SK-N-SH (cell line): ENCODE results near the gene FZD7.
A peak's percentile ranks its signal among the peaks of the same experiment; 100 is the strongest.

ENCODE experiments used
- CHD2 ChIP-seq: fragments of 150-350 bp; IDR thresholded peaks from 2 replicates; pipeline ENCODE4 v1.6.1; 2018; ENCODE audit warnings: low read length; ENCODE audit not compliant: partially characterized antibody
- EP300 ChIP-seq, 2 experiments: IDR thresholded peaks; 2 replicates each; pipeline versions ENCODE4 v1.4.0 to v1.6.1; 2012; ENCODE audit warnings: borderline replicate concordance in 1 of 2, low read depth in 1 of 2, low read length in 1 of 2
- FOSL2 ChIP-seq: IDR thresholded peaks from 2 replicates; pipeline ENCODE4 v1.4.0; 2012; ENCODE audit warnings: low read depth, mild to moderate bottlenecking, moderate library complexity, borderline replicate concordance
- NFIC ChIP-seq: IDR thresholded peaks from 2 replicates; pipeline ENCODE4 v1.4.0; 2012; ENCODE audit warnings: borderline replicate concordance
- NRF1 ChIP-seq: IDR thresholded peaks from 2 replicates; pipeline ENCODE4 v1.6.1; 2012; ENCODE audit warnings: low read depth, mild to moderate bottlenecking, low read length
- POLR2AphosphoS5 ChIP-seq: IDR thresholded peaks from 2 replicates; pipeline ENCODE4 v1.6.1; 2012; ENCODE audit warnings: low read depth, low read length
- RAD21 ChIP-seq: IDR thresholded peaks from 2 replicates; pipeline ENCODE4 v1.6.1; 2012; ENCODE audit warnings: mild to moderate bottlenecking, low read length
- SMC3 ChIP-seq: IDR thresholded peaks from 2 replicates; pipeline ENCODE4 v1.6.1; 2012; ENCODE audit warnings: low read depth, low read length, improper control_type of control experiment
- TAF1 ChIP-seq: IDR thresholded peaks from 2 replicates; pipeline ENCODE4 v1.6.1; 2012; ENCODE audit warnings: low read depth, mild to moderate bottlenecking, low read length, moderate library complexity, borderline replicate concordance
- TCF12 ChIP-seq: IDR thresholded peaks from 2 replicates; pipeline ENCODE4 v1.4.0; 2012
- YY1 ChIP-seq: IDR thresholded peaks from 2 replicates; pipeline ENCODE4 v1.4.0; 2012; ENCODE audit warnings: low read depth, mild to moderate bottlenecking
- TF ChIP-seq, protein P1 (sequence below): fragments of 200-600 bp; sonication (generic); IDR thresholded peaks from 2 replicates; pipeline ENCODE4 v1.6.1; 2017; ENCODE audit warnings: antibody characterized with exemption, mild to moderate bottlenecking, moderate library complexity
- TF ChIP-seq, protein P2 (sequence below): IDR thresholded peaks from 2 replicates; pipeline ENCODE4 v1.6.1; 2012; ENCODE audit warnings: mild to moderate bottlenecking, low read depth, low read length, moderate library complexity

DNA sequence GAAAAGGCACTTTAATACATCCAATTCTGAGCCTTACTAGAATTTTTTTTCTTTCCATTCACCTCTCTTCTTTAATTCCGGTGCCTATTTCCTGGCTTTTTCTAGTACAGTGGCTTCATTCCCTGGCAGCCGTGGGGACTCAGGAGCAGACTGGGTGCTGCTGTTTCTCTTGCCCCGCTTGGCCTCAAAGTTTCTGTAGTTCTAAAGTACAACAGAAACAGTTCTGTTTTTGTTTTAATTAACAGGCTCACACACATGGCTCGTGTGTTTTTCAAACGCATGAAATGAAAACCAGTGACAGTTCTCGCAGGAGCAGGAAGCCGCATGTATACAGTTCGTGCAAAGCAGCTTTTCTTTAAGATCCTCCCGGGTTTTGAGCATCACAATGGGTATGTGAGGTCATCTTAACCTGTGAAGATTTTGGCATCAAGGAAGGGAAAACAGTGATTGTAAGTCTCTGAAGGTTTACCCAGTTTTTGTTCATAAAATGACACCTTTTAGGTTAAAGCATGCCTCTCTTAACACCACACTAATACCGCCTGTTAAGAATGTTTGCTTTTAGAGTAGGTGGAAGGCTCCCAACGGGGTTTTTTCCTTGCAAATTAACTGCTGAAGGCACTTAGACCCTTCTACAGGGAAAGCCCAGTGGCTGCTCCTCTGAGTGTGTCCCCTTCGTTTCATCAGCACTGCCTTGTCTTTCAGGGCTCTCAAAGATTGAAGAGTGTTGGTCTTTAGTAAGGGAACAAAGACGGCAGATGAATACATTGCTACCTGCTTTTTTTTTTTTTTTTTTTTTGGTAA is 5.8 kb downstream of the FZD7 start:
- TF ChIP-seq, protein P1, sequence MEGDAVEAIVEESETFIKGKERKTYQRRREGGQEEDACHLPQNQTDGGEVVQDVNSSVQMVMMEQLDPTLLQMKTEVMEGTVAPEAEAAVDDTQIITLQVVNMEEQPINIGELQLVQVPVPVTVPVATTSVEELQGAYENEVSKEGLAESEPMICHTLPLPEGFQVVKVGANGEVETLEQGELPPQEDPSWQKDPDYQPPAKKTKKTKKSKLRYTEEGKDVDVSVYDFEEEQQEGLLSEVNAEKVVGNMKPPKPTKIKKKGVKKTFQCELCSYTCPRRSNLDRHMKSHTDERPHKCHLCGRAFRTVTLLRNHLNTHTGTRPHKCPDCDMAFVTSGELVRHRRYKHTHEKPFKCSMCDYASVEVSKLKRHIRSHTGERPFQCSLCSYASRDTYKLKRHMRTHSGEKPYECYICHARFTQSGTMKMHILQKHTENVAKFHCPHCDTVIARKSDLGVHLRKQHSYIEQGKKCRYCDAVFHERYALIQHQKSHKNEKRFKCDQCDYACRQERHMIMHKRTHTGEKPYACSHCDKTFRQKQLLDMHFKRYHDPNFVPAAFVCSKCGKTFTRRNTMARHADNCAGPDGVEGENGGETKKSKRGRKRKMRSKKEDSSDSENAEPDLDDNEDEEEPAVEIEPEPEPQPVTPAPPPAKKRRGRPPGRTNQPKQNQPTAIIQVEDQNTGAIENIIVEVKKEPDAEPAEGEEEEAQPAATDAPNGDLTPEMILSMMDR: no peak
- TF ChIP-seq EP300 (IDR thresholded peaks at IDR 0.05; ENCODE audit: borderline replicate concordance in 1 of 2, low read depth in 1 of 2, low read length in 1 of 2) (no peak; a peak in 1 of 4 replicates), FOSL2 (no peak), POLR2AphosphoS5 (peak; percentile 2; the same call in 1 of the 2 replicates), TCF12 (no peak), TAF1 (no peak), YY1 (no peak), CHD2 (no peak), SMC3 (no peak), NFIC (no peak), NRF1 (no peak), RAD21 (no peak; the same call in 1 of the 2 replicates)
- TF ChIP-seq, protein P2, sequence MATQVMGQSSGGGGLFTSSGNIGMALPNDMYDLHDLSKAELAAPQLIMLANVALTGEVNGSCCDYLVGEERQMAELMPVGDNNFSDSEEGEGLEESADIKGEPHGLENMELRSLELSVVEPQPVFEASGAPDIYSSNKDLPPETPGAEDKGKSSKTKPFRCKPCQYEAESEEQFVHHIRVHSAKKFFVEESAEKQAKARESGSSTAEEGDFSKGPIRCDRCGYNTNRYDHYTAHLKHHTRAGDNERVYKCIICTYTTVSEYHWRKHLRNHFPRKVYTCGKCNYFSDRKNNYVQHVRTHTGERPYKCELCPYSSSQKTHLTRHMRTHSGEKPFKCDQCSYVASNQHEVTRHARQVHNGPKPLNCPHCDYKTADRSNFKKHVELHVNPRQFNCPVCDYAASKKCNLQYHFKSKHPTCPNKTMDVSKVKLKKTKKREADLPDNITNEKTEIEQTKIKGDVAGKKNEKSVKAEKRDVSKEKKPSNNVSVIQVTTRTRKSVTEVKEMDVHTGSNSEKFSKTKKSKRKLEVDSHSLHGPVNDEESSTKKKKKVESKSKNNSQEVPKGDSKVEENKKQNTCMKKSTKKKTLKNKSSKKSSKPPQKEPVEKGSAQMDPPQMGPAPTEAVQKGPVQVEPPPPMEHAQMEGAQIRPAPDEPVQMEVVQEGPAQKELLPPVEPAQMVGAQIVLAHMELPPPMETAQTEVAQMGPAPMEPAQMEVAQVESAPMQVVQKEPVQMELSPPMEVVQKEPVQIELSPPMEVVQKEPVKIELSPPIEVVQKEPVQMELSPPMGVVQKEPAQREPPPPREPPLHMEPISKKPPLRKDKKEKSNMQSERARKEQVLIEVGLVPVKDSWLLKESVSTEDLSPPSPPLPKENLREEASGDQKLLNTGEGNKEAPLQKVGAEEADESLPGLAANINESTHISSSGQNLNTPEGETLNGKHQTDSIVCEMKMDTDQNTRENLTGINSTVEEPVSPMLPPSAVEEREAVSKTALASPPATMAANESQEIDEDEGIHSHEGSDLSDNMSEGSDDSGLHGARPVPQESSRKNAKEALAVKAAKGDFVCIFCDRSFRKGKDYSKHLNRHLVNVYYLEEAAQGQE: no peak
